Astrocyte (in vitro differentiated cells and primary cell): ENCODE data around the gene RNF144A. TPM values are rescaled to one million over a fixed set of nuclear protein-coding genes. Genes with fewer than 3 reads are reported as not detected.

ENCODE experiments used
- DNase-seq: peaks from one replicate; pipeline ENCODE4 v3.0.0-alpha.2; 2010; ENCODE audit warnings: low read depth
- FAIRE-seq: peaks from 2 replicates; lab custom pipeline; 2011; peaks lifted over from hg19 to GRCh38; lab: Jason Lieb, UNC
- H2AFZ ChIP-seq: 2 replicates; pipeline ENCODE4 v1.6.0; 2012; ENCODE audit warnings: low read depth, low read length, inconsistent platforms
- H3K27ac ChIP-seq: 2 replicates; pipeline ENCODE4 v1.5.1; 2011; ENCODE audit warnings: low read depth, low read length, inconsistent platforms
- H3K27me3 ChIP-seq: 2 replicates; pipeline ENCODE4 v1.6.0; 2011; ENCODE audit warnings: low read length, inconsistent platforms; ENCODE audit not compliant: insufficient read depth
- H3K36me3 ChIP-seq: 2 replicates; pipeline ENCODE4 v1.5.1; 2011; ENCODE audit warnings: low read length, inconsistent platforms; ENCODE audit not compliant: insufficient read depth
- H3K4me1 ChIP-seq: 2 replicates; pipeline ENCODE4 v1.5.1; 2011; ENCODE audit warnings: low read length, inconsistent platforms; ENCODE audit not compliant: insufficient read depth
- H3K4me2 ChIP-seq: 2 replicates; pipeline ENCODE4 v1.6.0; 2012; ENCODE audit warnings: low read length, inconsistent platforms
- H3K4me3 ChIP-seq: 2 replicates; pipeline ENCODE4 v1.5.1; 2011; ENCODE audit warnings: low read depth, mild to moderate bottlenecking, low read length, inconsistent platforms; ENCODE audit not compliant: insufficient read depth
- H3K79me2 ChIP-seq: 2 replicates; pipeline ENCODE4 v1.6.0; 2012; ENCODE audit warnings: mild to moderate bottlenecking, low read length, inconsistent platforms; ENCODE audit not compliant: insufficient read depth
- H3K9ac ChIP-seq: 2 replicates; pipeline ENCODE4 v1.6.0; 2012; ENCODE audit warnings: mild to moderate bottlenecking, low read length, inconsistent platforms
- H3K9me3 ChIP-seq: 2 replicates; pipeline ENCODE4 v1.5.1; 2012; ENCODE audit warnings: low read depth, mild to moderate bottlenecking, low read length, inconsistent platforms; ENCODE audit not compliant: insufficient read depth
- H4K20me1 ChIP-seq: 2 replicates; pipeline ENCODE4 v1.6.0; 2012; ENCODE audit warnings: low read length, inconsistent platforms; ENCODE audit not compliant: insufficient read depth
- H3K27ac Mint-ChIP-seq: one replicate; pipeline ENCODE4 v1.8.0; 2021; ENCODE audit warnings: mild to moderate bottlenecking, mixed read lengths; ENCODE audit not compliant: unreplicated experiment
- H3K27me3 Mint-ChIP-seq: one replicate; pipeline ENCODE4 v1.8.0; 2021; ENCODE audit warnings: low read depth, mixed read lengths; ENCODE audit not compliant: unreplicated experiment
- H3K36me3 Mint-ChIP-seq: one replicate; pipeline ENCODE4 v1.8.0; 2021; ENCODE audit warnings: low read depth, mixed read lengths; ENCODE audit not compliant: unreplicated experiment
- H3K4me1 Mint-ChIP-seq: one replicate; pipeline ENCODE4 v1.8.0; 2021; ENCODE audit warnings: low read depth, mixed read lengths; ENCODE audit not compliant: unreplicated experiment
- H3K4me3 Mint-ChIP-seq: one replicate; pipeline ENCODE4 v1.8.0; 2021; ENCODE audit warnings: mild to moderate bottlenecking, moderate library complexity, mixed read lengths; ENCODE audit not compliant: unreplicated experiment
- H3K9me3 Mint-ChIP-seq: one replicate; pipeline ENCODE4 v1.8.0; 2021; ENCODE audit warnings: mild to moderate bottlenecking, mixed read lengths; ENCODE audit not compliant: unreplicated experiment
- EZH2 ChIP-seq: IDR thresholded peaks from 2 replicates; pipeline ENCODE4 v1.6.1; 2012; ENCODE audit warnings: mild to moderate bottlenecking, low read length, inconsistent platforms; ENCODE audit not compliant: insufficient read depth
- total RNA-seq: library from RNA; stranded (reverse); gene quantifications from 2 replicates; pipeline ENCODE4 v1.2.1, GENCODE V29; 2021
- TF ChIP-seq, protein P1 (sequence below): IDR thresholded peaks from 2 replicates; pipeline ENCODE4 v1.5.1; 2011; ENCODE audit warnings: low read depth, mild to moderate bottlenecking, inconsistent platforms, low read length, moderate library complexity; ENCODE audit not compliant: insufficient read depth

The RNF144A gene
- total RNA-seq, 1 donor from 2014 or later = 4.9 TPM

DNA sequence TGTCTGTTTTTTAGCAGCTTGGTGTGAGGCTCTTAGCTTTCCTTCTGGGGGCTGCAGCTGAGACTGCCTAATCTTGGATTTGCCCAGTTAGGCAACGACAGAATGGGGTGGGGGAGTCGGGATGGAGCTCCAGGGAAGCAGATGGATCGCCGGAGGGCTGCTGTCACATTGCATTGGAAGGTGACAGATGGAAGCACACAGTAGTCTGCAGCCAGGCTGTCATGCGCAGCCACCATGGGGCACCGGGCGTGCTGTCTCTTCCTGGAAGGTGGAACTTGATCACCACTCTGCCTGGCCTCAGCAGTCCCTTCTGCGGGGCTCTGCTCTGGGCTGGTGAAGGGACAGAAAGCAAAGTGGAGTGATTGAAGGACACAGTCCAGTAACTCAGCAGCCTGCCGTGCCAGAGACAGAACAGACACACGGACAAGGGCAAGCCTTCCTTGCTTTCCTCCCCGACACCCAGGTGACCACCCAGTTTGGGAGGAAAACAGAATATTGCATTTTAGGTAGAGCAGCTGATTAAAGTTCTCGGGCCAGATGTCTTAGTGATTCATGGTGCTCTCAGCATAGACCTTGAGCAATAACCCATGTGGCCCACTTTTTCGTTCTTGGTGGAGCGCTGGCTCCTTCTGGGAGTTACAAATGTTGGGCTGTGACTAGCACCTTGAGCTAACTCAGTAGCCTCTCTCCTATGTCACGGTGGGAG is 40.9 kb downstream of the RNF144A start:
- Mint-ChIP-seq H3K4me3 (no peak overlapping the region), H3K4me1 (peaks cover 9% of the 10 kb centered on the region), H3K36me3 (no peaks in the 10 kb centered on the region), H3K27ac (no peak overlapping the region), H3K9me3 (no peaks in the 10 kb centered on the region), H3K27me3 (no peaks in the 10 kb centered on the region)
- no peaks in the 10 kb centered on the region for H4K20me1 ChIP-seq
- no peak for TF ChIP-seq EZH2
- TF ChIP-seq, protein P1, sequence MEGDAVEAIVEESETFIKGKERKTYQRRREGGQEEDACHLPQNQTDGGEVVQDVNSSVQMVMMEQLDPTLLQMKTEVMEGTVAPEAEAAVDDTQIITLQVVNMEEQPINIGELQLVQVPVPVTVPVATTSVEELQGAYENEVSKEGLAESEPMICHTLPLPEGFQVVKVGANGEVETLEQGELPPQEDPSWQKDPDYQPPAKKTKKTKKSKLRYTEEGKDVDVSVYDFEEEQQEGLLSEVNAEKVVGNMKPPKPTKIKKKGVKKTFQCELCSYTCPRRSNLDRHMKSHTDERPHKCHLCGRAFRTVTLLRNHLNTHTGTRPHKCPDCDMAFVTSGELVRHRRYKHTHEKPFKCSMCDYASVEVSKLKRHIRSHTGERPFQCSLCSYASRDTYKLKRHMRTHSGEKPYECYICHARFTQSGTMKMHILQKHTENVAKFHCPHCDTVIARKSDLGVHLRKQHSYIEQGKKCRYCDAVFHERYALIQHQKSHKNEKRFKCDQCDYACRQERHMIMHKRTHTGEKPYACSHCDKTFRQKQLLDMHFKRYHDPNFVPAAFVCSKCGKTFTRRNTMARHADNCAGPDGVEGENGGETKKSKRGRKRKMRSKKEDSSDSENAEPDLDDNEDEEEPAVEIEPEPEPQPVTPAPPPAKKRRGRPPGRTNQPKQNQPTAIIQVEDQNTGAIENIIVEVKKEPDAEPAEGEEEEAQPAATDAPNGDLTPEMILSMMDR = no peak
- no peak for DNase-seq
- H3K79me2 ChIP-seq = no peaks in the 10 kb centered on the region
- no peak overlapping the region for H2AFZ ChIP-seq
- H3K4me1 ChIP-seq = peaks cover 4% of the 10 kb centered on the region
- no peak for FAIRE-seq
- no peak overlapping the region for H3K27ac ChIP-seq
- H3K4me2 ChIP-seq = no peak overlapping the region
- H3K4me3 ChIP-seq = no peak overlapping the region
- no peaks in the 10 kb centered on the region for H3K27me3 ChIP-seq
- H3K9me3 ChIP-seq = no peaks in the 10 kb centered on the region
- H3K9ac ChIP-seq = no peak overlapping the region
- no peaks in the 10 kb centered on the region for H3K36me3 ChIP-seq

GRCh38 chr2:6958616-6959235 is 41.5 kb downstream of the RNF144A start:
- Histone ChIP-seq H2AFZ (no peak overlapping the region), H3K27ac (no peak overlapping the region), H4K20me1 (no peaks in the 10 kb centered on the region), H3K79me2 (no peaks in the 10 kb centered on the region), H3K27me3 (no peaks in the 10 kb centered on the region), H3K36me3 (no peaks in the 10 kb centered on the region), H3K4me1 (peaks cover 4% of the 10 kb centered on the region), H3K9me3 (no peaks in the 10 kb centered on the region), H3K4me3 (no peak overlapping the region), H3K4me2 (no peak overlapping the region), H3K9ac (no peak overlapping the region)
- Mint-ChIP-seq H3K4me1 (peaks cover 9% of the 10 kb centered on the region), H3K4me3 (no peak overlapping the region), H3K9me3 (no peaks in the 10 kb centered on the region), H3K27me3 (no peaks in the 10 kb centered on the region), H3K36me3 (no peaks in the 10 kb centered on the region), H3K27ac (no peak overlapping the region)
- no peak for TF ChIP-seq EZH2
- TF ChIP-seq, protein P1 = no peak
- FAIRE-seq (no peak), DNase-seq (no peak)

DNA sequence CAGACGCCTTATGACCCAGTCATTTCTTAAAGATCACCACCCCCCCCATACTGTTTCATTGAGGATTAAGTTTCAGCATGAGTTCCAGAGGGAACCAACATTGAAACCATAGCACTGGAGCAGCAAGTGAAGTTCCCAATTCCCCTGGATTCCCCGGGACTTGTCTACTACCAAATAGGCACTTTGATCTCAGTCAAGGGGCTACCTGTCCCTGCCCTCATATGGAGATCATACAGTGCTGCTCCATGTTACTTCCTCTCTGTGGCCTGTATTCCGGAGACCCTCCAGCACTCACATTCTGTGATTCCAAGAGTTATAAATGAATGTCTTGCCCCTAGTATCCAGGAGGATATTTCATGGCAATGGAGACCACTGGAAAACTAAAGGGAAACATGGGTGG is 42.5 kb downstream of the RNF144A start:
- no peak for DNase-seq
- Histone ChIP-seq H3K36me3 (no peaks in the 10 kb centered on the region), H4K20me1 (no peaks in the 10 kb centered on the region), H3K27me3 (no peaks in the 10 kb centered on the region), H3K9me3 (no peaks in the 10 kb centered on the region), H3K4me2 (no peak overlapping the region), H3K4me3 (no peak overlapping the region), H3K4me1 (peaks cover 4% of the 10 kb centered on the region), H3K9ac (no peak overlapping the region), H3K27ac (no peak overlapping the region), H3K79me2 (no peaks in the 10 kb centered on the region), H2AFZ (no peak overlapping the region)
- TF ChIP-seq, protein P1 = no peak
- TF ChIP-seq EZH2 = no peak
- no peaks in the 10 kb centered on the region for H3K27me3 Mint-ChIP-seq
- FAIRE-seq = no peak
- H3K27ac Mint-ChIP-seq = no peak overlapping the region
- no peaks in the 10 kb centered on the region for H3K9me3 Mint-ChIP-seq
- no peak overlapping the region for H3K4me3 Mint-ChIP-seq
- H3K4me1 Mint-ChIP-seq = peaks cover 9% of the 10 kb centered on the region
- H3K36me3 Mint-ChIP-seq = no peaks in the 10 kb centered on the region
